ENCODE data around the gene MALAT1. TPM values are rescaled to one million over a fixed set of nuclear protein-coding genes. Genes with fewer than 3 reads are reported as not detected.

MALAT1 gene
- total RNA-seq, 1 experiment from 2014 or later, result 6,000 TPM

- peak overlapping the region; percentile 8 for H3K9ac ChIP-seq (ENCODE audit: low read length)
- no peaks in the 10 kb centered on the region for H4K20me1 ChIP-seq (ENCODE audit: insufficient read depth)
- peak overlapping the region; percentile 98 for H3K27ac ChIP-seq (ENCODE audit: low read depth, low read length)
- no peaks in the 10 kb centered on the region for H3K27me3 ChIP-seq (ENCODE audit: insufficient read depth, low read length)
- no peak for ATAC-seq
- no peak overlapping the region for H2AFZ ChIP-seq (ENCODE audit: low read depth, low read length, poor library complexity, severe bottlenecking)
- H3K79me2 ChIP-seq (ENCODE audit: insufficient read depth, low read length), result no peaks in the 10 kb centered on the region
- no peaks in the 10 kb centered on the region for H3K36me3 ChIP-seq (ENCODE audit: control insufficient read depth in 1 of 2, insufficient read depth in 2 of 2, low read length in 2 of 2)
- RAD21 ChIA-PET (ENCODE audit: low non-redundant PET in 1 of 2, low total read pairs in 2 of 2, uncharacterized antibody in 2 of 2, unreplicated experiment in 2 of 2), result interaction anchor here in 1 of 2 experiments (0.7 to 1.2 kb wide), 2 partner anchors 7 to 10 kb away, joined by 3 read pairs; no protein-coding TSS in a partner anchor
- no peak for TF ChIP-seq CBX3 (IDR thresholded peaks at IDR 0.05; ENCODE audit: low read depth)
- no peak for TF ChIP-seq RAD21 (IDR thresholded peaks at IDR 0.05; ENCODE audit: low read depth)
- TF ChIP-seq ZNF274 (IDR thresholded peaks at IDR 0.05; ENCODE audit: low read depth, low read length), result no peak
- TF ChIP-seq ZBTB33 (IDR thresholded peaks at IDR 0.05; ENCODE audit: extremely low read depth, insufficient replicate concordance, low read length), result no peak
- no peak for TF ChIP-seq POLR2AphosphoS5 (IDR thresholded peaks at IDR 0.05; ENCODE audit: low read depth, low read length)
- no peak for TF ChIP-seq ZFX (IDR thresholded peaks at IDR 0.05)
- no peak for TF ChIP-seq SRF (IDR thresholded peaks at IDR 0.05; ENCODE audit: low read depth)
- no peak for TF ChIP-seq POLR2A (IDR thresholded peaks at IDR 0.05; ENCODE audit: borderline replicate concordance, extremely low read depth, insufficient read depth, insufficient read length)
- no peak for TF ChIP-seq MAX (IDR thresholded peaks at IDR 0.05)
- no peak for TF ChIP-seq YY1 (IDR thresholded peaks at IDR 0.05; ENCODE audit: extremely low read depth, insufficient replicate concordance, low read depth, low read length)
- TF ChIP-seq TCF7L2 (IDR thresholded peaks at IDR 0.05; ENCODE audit: borderline replicate concordance, extremely low read depth, insufficient read depth, insufficient read length), result no peak
- TF ChIP-seq REST (IDR thresholded peaks at IDR 0.05; ENCODE audit: low read depth), result no peak
- TF ChIP-seq SIN3A (IDR thresholded peaks at IDR 0.05; ENCODE audit: low read depth), result no peak
- intact Hi-C loops (cut with micrococcal nuclease), result no loop called here
- peak overlapping the region; percentile 20 for H3K4me2 ChIP-seq (ENCODE audit: low read length)
- POLR2A ChIA-PET, result interaction anchor here (0.8 to 26.7 kb wide), 4 partner anchors 12 to 65 kb away, joined by 3 to 1499 read pairs (median 742); partner anchors contain the start of genes MALAT1 and NEAT1
- no peak overlapping the region for H3K4me3 ChIP-seq (replicated peaks in 1 of 2; ENCODE audit: low read depth in 1 of 2, low read length in 2 of 2)
- peaks cover 85 to 88% of the 10 kb centered on the region in 2 experiments for H3K4me1 ChIP-seq (ENCODE audit: control insufficient read depth in 1 of 2, insufficient read depth in 2 of 2, low read length in 2 of 2)
- CTCF ChIA-PET, result interaction anchor here (0.9 to 1.9 kb wide), 4 partner anchors 8 to 31 kb away, joined by 3 to 8 read pairs (median 4); no protein-coding TSS in a partner anchor
- no peak for DNase-seq (ENCODE audit: low read depth, low spot score)
- no peaks in the 10 kb centered on the region for H3K9me2 ChIP-seq (ENCODE audit: insufficient read depth)
- H3K9me3 ChIP-seq (ENCODE audit: control insufficient read depth in 1 of 2, insufficient read depth in 1 of 2, low read depth in 1 of 2, low read length in 2 of 2), result no peaks in the 10 kb centered on the region
- TSS peak; percentile 48 for BruUV-seq (replicated peaks)
Measured at GRCh38 chr11:65486570-65487466, 12.0 kb upstream of the MALAT1 start.

Data from HCT116 (cell line).